WTC11 (cell line): ENCODE measurements around the gene ALDH3A2. TPM values are rescaled to one million over a fixed set of nuclear protein-coding genes. Genes with fewer than 3 reads are reported as not detected.

Experiments used
- ATAC-seq: fragments of 200-7000 bp; cut with Tn5 transposase; 2 replicates; pipeline ENCODE4 v1.10.0; 2021; ENCODE audit warnings: mild to moderate bottlenecking, moderate library complexity
- CTCF ChIA-PET: fragments of 300-600 bp; sonication (Branson Sonifier 250); formaldehyde crosslinking; loops from one replicate; lab custom pipeline; 2021; ENCODE audit warnings: antibody characterized with exemption; lab: Charles Lee
- POLR2A ChIA-PET: fragments of 350-600 bp; sonication (Branson Sonifier 250); formaldehyde crosslinking; loops from one replicate; lab custom pipeline; 2021; ENCODE audit warnings: antibody characterized with exemption; lab: Charles Lee
- DNase-seq: peaks from one replicate; pipeline ENCODE4 v3.0.0; 2021; ENCODE audit warnings: low spot score
- H3K27ac Mint-ChIP-seq: 2 replicates; pipeline ENCODE4 v1.8.0; 2021; ENCODE audit warnings: mixed read lengths
- H3K27me3 Mint-ChIP-seq: 2 replicates; pipeline ENCODE4 v1.8.0; 2021; ENCODE audit warnings: low read depth, mild to moderate bottlenecking, moderate library complexity, mixed read lengths
- H3K36me3 Mint-ChIP-seq: 2 replicates; pipeline ENCODE4 v1.8.0; 2021; ENCODE audit warnings: mixed read lengths
- H3K4me1 Mint-ChIP-seq: 2 replicates; pipeline ENCODE4 v1.8.0; 2022; ENCODE audit warnings: mixed read lengths
- H3K4me3 Mint-ChIP-seq: 2 replicates; pipeline ENCODE4 v1.8.0; 2021; ENCODE audit warnings: mild to moderate bottlenecking, moderate library complexity, mixed read lengths
- H3K9me3 Mint-ChIP-seq: 2 replicates; pipeline ENCODE4 v1.8.0; 2021; ENCODE audit warnings: mixed read lengths
- ATF1 ChIP-seq: sonication (generic); formaldehyde crosslinking; IDR thresholded peaks from 2 replicates; pipeline ENCODE4 v1.8.1; 2023; ENCODE audit warnings: mild to moderate bottlenecking, moderate library complexity, missing genetic modification reagents
- CBFB ChIP-seq: sonication (generic); formaldehyde crosslinking; IDR thresholded peaks from 2 replicates; pipeline ENCODE4 v1.8.1; 2022; ENCODE audit warnings: mild to moderate bottlenecking, low read depth, missing genetic modification reagents
- CDX4 ChIP-seq: fragments of 250-450 bp; sonication (Bioruptor Pico); IDR thresholded peaks from 2 replicates; pipeline ENCODE4 v1.9.0; 2021; ENCODE audit warnings: moderate library complexity, mild to moderate bottlenecking, inconsistent platforms, borderline replicate concordance
- E2F5 ChIP-seq: sonication (generic); formaldehyde crosslinking; IDR thresholded peaks from 2 replicates; pipeline ENCODE4 v1.8.1; 2022; ENCODE audit warnings: mild to moderate bottlenecking, moderate library complexity, missing genetic modification reagents
- ELF4 ChIP-seq: sonication (generic); formaldehyde crosslinking; IDR thresholded peaks from 2 replicates; pipeline ENCODE4 v1.8.1; 2022; ENCODE audit warnings: low read depth, mild to moderate bottlenecking, moderate library complexity, missing genetic modification reagents
- ERG ChIP-seq: fragments of 250-450 bp; sonication (Bioruptor Pico); IDR thresholded peaks from 2 replicates; pipeline ENCODE4 v1.8.0; 2021; ENCODE audit warnings: mild to moderate bottlenecking
- ESRRA ChIP-seq: sonication (generic); formaldehyde crosslinking; IDR thresholded peaks from 2 replicates; pipeline ENCODE4 v1.8.1; 2022; ENCODE audit warnings: mild to moderate bottlenecking, missing genetic modification reagents, borderline replicate concordance
- FOXP1 ChIP-seq: sonication (generic); formaldehyde crosslinking; IDR thresholded peaks from 2 replicates; pipeline ENCODE4 v1.8.0; 2022; ENCODE audit warnings: missing genetic modification reagents, mild to moderate bottlenecking, moderate library complexity, borderline replicate concordance
- NFYB ChIP-seq: sonication (generic); formaldehyde crosslinking; conservative IDR thresholded peaks from 2 replicates; pipeline ENCODE4 v1.8.0; 2022; ENCODE audit warnings: low read depth, missing genetic modification reagents
- STAT6 ChIP-seq: sonication (generic); formaldehyde crosslinking; conservative IDR thresholded peaks from 2 replicates; pipeline ENCODE4 v1.8.1; 2023; ENCODE audit warnings: mild to moderate bottlenecking, low read depth, missing genetic modification reagents, moderate library complexity
- ZBTB43 ChIP-seq: sonication (generic); formaldehyde crosslinking; IDR thresholded peaks from 2 replicates; pipeline ENCODE4 v1.8.1; 2023; ENCODE audit warnings: mild to moderate bottlenecking, missing genetic modification reagents
- ZNF232 ChIP-seq: sonication (generic); formaldehyde crosslinking; IDR thresholded peaks from 2 replicates; pipeline ENCODE4 v1.8.0; 2022; ENCODE audit warnings: mild to moderate bottlenecking, missing genetic modification reagents
- ZNF512 ChIP-seq: sonication (generic); formaldehyde crosslinking; IDR thresholded peaks from 2 replicates; pipeline ENCODE4 v1.8.1; 2022; ENCODE audit warnings: missing genetic modification reagents, borderline replicate concordance
- total RNA-seq: library from RNA; stranded (reverse); gene quantifications from 3 replicates; pipeline ENCODE4 v1.2.3, GENCODE V29; 2021

ALDH3A2 gene
- total RNA-seq, 1 experiment from 2014 or later, result 68.5 TPM

GRCh38 chr17:19630661-19631060, 17.9 kb upstream of the ALDH3A2 start (continued):
- no peak for TF ChIP-seq ZNF512 (CRISPR knock-in tag)
- no peak for TF ChIP-seq FOXP1 (CRISPR knock-in tag)
- TF ChIP-seq CDX4 (CRISPR knock-in tag), result no peak
- no peak for TF ChIP-seq E2F5 (CRISPR knock-in tag)
- TF ChIP-seq STAT6 (CRISPR knock-in tag), result no peak
- no peak for TF ChIP-seq ESRRA (CRISPR knock-in tag)
- no peak for TF ChIP-seq ATF1 (CRISPR knock-in tag)

- H3K27me3 Mint-ChIP-seq, result no peaks in the 10 kb centered on the region; the same call in 1 of the 2 replicates
- no peak for TF ChIP-seq CBFB (CRISPR knock-in tag)
- no peak for TF ChIP-seq NFYB (CRISPR knock-in tag)
- TF ChIP-seq ELF4 (CRISPR knock-in tag), result no peak
- no peak for TF ChIP-seq ZNF232 (CRISPR knock-in tag)
- TF ChIP-seq E2F5 (CRISPR knock-in tag), result no peak
- no peak for TF ChIP-seq ERG (CRISPR knock-in tag)
- no peak for TF ChIP-seq ESRRA (CRISPR knock-in tag)
- no peak for TF ChIP-seq ZBTB43 (CRISPR knock-in tag)
- TF ChIP-seq, all 79 proteins: peak for 0
- H3K4me3 Mint-ChIP-seq, result no peak overlapping the region
- DNase-seq (no peak), ATAC-seq (no peak)
- CTCF ChIA-PET, result no interaction called here
- peaks cover 5% of the 10 kb centered on the region; the same call in 1 of the 2 replicates for H3K9me3 Mint-ChIP-seq
- H3K27ac Mint-ChIP-seq, result no peak overlapping the region
- POLR2A ChIA-PET, result no interaction called here
- H3K36me3 Mint-ChIP-seq, result 0 out of 2 replicates have a peak, but pooled peaks cover 3% of the 10 kb centered on the region
- H3K4me1 Mint-ChIP-seq, result no peaks in the 10 kb centered on the region
Measured at GRCh38 chr17:19631905-19632304, 16.6 kb upstream of the ALDH3A2 start.
